Kidney (tissue), 14 donors: Measurements from ENCODE around the gene TTLL11. TPM values are rescaled to one million over a fixed set of nuclear protein-coding genes. Genes with fewer than 3 reads are reported as not detected.

Experiments
- DNase-seq, 5 donors: peaks; one replicate each; pipeline ENCODE4 v3.0.0-alpha.2; 2013 to 2020
- FAIRE-seq: peaks from 2 replicates; lab custom pipeline; 2012; peaks lifted over from hg19 to GRCh38; lab: Jason Lieb, UNC
- H3K27ac ChIP-seq, 2 donors: one replicate each; pipeline ENCODE4 v1.7.0; 2013; ENCODE audit warnings: low read depth in 2 of 2, low read length in 2 of 2, inconsistent platforms in 1 of 2
- H3K27me3 ChIP-seq: one replicate; pipeline ENCODE4 v1.7.1; 2013; ENCODE audit warnings: low read length, inconsistent platforms; ENCODE audit not compliant: control insufficient read depth, insufficient read depth
- H3K36me3 ChIP-seq, 3 donors: one replicate each; pipeline versions ENCODE4 v1.7.0 to v1.7.1; 2013; ENCODE audit warnings: low read length in 3 of 3, control low read depth in 1 of 3, inconsistent platforms in 1 of 3; ENCODE audit not compliant: insufficient read depth in 3 of 3, control insufficient read depth in 2 of 3
- H3K4me1 ChIP-seq, 3 donors: one replicate each; pipeline versions ENCODE4 v1.7.0 to v1.7.1; 2013; ENCODE audit warnings: low read length in 3 of 3, inconsistent platforms in 1 of 3, low read depth in 1 of 3; ENCODE audit not compliant: control insufficient read depth in 2 of 3, insufficient read depth in 2 of 3
- H3K4me3 ChIP-seq, 3 donors: one replicate each; pipeline versions ENCODE4 v1.7.0 to v1.8.1; 2013; ENCODE audit warnings: low read length in 3 of 3, control low read depth in 1 of 3, inconsistent platforms in 1 of 3
- H3K9ac ChIP-seq, 3 donors: one replicate each; pipeline versions ENCODE4 v1.7.0 to v1.7.1; 2013; ENCODE audit warnings: low read length in 3 of 3, control low read depth in 1 of 3, inconsistent platforms in 1 of 3
- H3K9me3 ChIP-seq, 3 donors: one replicate each; pipeline versions ENCODE4 v1.7.0 to v1.7.1; 2013; ENCODE audit warnings: low read length in 3 of 3, control low read depth in 1 of 3, inconsistent platforms in 1 of 3; ENCODE audit not compliant: control insufficient read depth in 2 of 3, insufficient read depth in 1 of 3
- CTCF ChIP-seq: IDR thresholded peaks from 3 replicates; pipeline ENCODE4 v1.5.1; 2012; ENCODE audit warnings: mild to moderate bottlenecking, moderate library complexity, borderline replicate concordance; ENCODE audit not compliant: insufficient read depth; ENCODE audit errors: extremely low read depth
- intact Hi-C: fragments of 100-400 bp; cut with DNase I; formaldehyde crosslinking; loops from one replicate; pipeline ENCODE4 v1.11.1; 2022
- polyA plus RNA-seq: library from polyadenylated mRNA; stranded (reverse); fragments of 350-450 nt; fragmentation: Illumina TruSeq; extraction: RNeasy Lipid Tissue Mini Kit (QIAGEN cat#74804); gene quantifications from one replicate; pipeline ENCODE4 v1.2.3, GENCODE V29; 2014; ENCODE audit warnings: low read depth, low replicate concordance; ENCODE audit not compliant: insufficient read depth
- total RNA-seq: library from RNA; stranded (reverse); fragmentation: NEBNext Ultra II Directional; extraction: Animal tissue kit (Norgen Biotek cat#: 25700); gene quantifications from one replicate; pipeline ENCODE4 v1.2.1, GENCODE V29; 2021
- donor health status: control.
- donor health status: control.
- donor health status: control.
- donor health status: control.
- donor health status: control.
- donor health status: DM: yes; HTN: yes; CAD: no.
- donor health status: Normal renal cell carcinoma (clear cell type).

TTLL11 gene
- total and polyA plus RNA-seq, 2 donors from 2014 or later, result 2.3 to 10.0 TPM

GRCh38 chr9:121824651-121825030, 268.5 kb downstream of the TTLL11 start:
- Histone ChIP-seq H3K4me1 (no peaks in the 10 kb centered on the region), H3K36me3 (no peaks in the 10 kb centered on the region), H3K9me3 (no peaks in the 10 kb centered on the region), H3K9ac (no peak overlapping the region), H3K4me3 (no peak overlapping the region), H3K27me3 (no peaks in the 10 kb centered on the region), H3K27ac (no peak overlapping the region)
- no peak for FAIRE-seq
- intact Hi-C loops, result no loop called here
- TF ChIP-seq CTCF, result no peak
- DNase-seq, result no peak

- FAIRE-seq (no peak), DNase-seq (no peak)
- TF ChIP-seq CTCF, result no peak
- Histone ChIP-seq H3K36me3 (no peaks in the 10 kb centered on the region), H3K9ac (no peak overlapping the region), H3K27ac (no peak overlapping the region), H3K4me3 (no peak overlapping the region), H3K27me3 (no peaks in the 10 kb centered on the region), H3K9me3 (no peaks in the 10 kb centered on the region), H3K4me1 (no peaks in the 10 kb centered on the region)
- intact Hi-C loops, result no loop called here
These were observed 269.5 kb downstream of the TTLL11 start for GRCh38 chr9:121823451-121824169.

GRCh38 chr9:121822093-121823085, 270.7 kb downstream of the TTLL11 start:
- no peak for TF ChIP-seq CTCF
- no peaks in the 10 kb centered on the region for H3K4me1 ChIP-seq
- H3K9me3 ChIP-seq, result no peaks in the 10 kb centered on the region
- H3K36me3 ChIP-seq, result no peaks in the 10 kb centered on the region
- intact Hi-C loops, result no loop called here
- FAIRE-seq, result no peak
- no peaks in the 10 kb centered on the region for H3K27me3 ChIP-seq
- no peak overlapping the region for H3K4me3 ChIP-seq
- H3K27ac ChIP-seq, result no peak overlapping the region
- H3K9ac ChIP-seq, result no peak overlapping the region
- no peak for DNase-seq
